Endodermal cell (in vitro differentiated cells): Measurements from ENCODE around the gene MBD5. TPM values are rescaled to one million over a fixed set of nuclear protein-coding genes. Genes with fewer than 3 reads are reported as not detected.

Experiments used
- DNase-seq: peaks from one replicate; pipeline ENCODE4 v3.0.0-alpha.2; 2017
- H3K27ac ChIP-seq: 2 replicates; pipeline ENCODE4 v1.5.1; 2013; ENCODE audit warnings: mild to moderate bottlenecking, low read depth, low read length, moderate library complexity
- H3K27me3 ChIP-seq: 2 replicates; pipeline ENCODE4 v1.6.1; 2013; ENCODE audit warnings: mild to moderate bottlenecking, low read length, moderate library complexity; ENCODE audit not compliant: insufficient read depth, control insufficient read depth, poor library complexity, severe bottlenecking
- H3K36me3 ChIP-seq: 2 replicates; pipeline ENCODE4 v1.7.0; 2013; ENCODE audit warnings: mild to moderate bottlenecking, low read length, moderate library complexity; ENCODE audit not compliant: control insufficient read depth, insufficient read depth
- H3K4me1 ChIP-seq: one replicate; pipeline ENCODE4 v1.7.0; 2013; ENCODE audit warnings: low read length; ENCODE audit not compliant: control insufficient read depth, insufficient read depth
- H3K4me3 ChIP-seq: 2 replicates; pipeline ENCODE4 v1.5.1; 2013; ENCODE audit warnings: mild to moderate bottlenecking, low read length, moderate library complexity
- H3K9ac ChIP-seq: 2 replicates; pipeline ENCODE4 v1.6.1; 2013; ENCODE audit warnings: mild to moderate bottlenecking, low read length, moderate library complexity; ENCODE audit not compliant: poor library complexity, severe bottlenecking; ENCODE audit errors: extremely low read depth
- H3K9me3 ChIP-seq: 2 replicates; pipeline ENCODE4 v1.6.1; 2013; ENCODE audit warnings: mild to moderate bottlenecking, low read length, moderate library complexity; ENCODE audit not compliant: control insufficient read depth
- H3K27ac Mint-ChIP-seq: 2 replicates; pipeline ENCODE4 v1.8.0; 2020; ENCODE audit warnings: mixed read lengths
- H3K27me3 Mint-ChIP-seq: 2 replicates; pipeline ENCODE4 v1.8.0; 2021; ENCODE audit warnings: mild to moderate bottlenecking, mixed read lengths; ENCODE audit not compliant: insufficient read depth
- H3K36me3 Mint-ChIP-seq: 2 replicates; pipeline ENCODE4 v1.8.0; 2020; ENCODE audit warnings: low read depth, mixed read lengths
- H3K4me1 Mint-ChIP-seq: 2 replicates; pipeline ENCODE4 v1.8.0; 2020; ENCODE audit warnings: mixed read lengths
- H3K4me3 Mint-ChIP-seq: 2 replicates; pipeline ENCODE4 v1.8.0; 2020; ENCODE audit warnings: mild to moderate bottlenecking, moderate library complexity, mixed read lengths
- H3K9me3 Mint-ChIP-seq: 2 replicates; pipeline ENCODE4 v1.8.0; 2020; ENCODE audit warnings: mild to moderate bottlenecking, mixed read lengths
- CTCF ChIP-seq: fragments of 200-600 bp; sonication (generic); conservative IDR thresholded peaks from 2 replicates; pipeline ENCODE4 v1.5.0; 2021; ENCODE audit warnings: antibody characterized with exemption, mild to moderate bottlenecking
- WGBS, 2 experiments: methylation state at CpG; one replicate each; pipeline versions ENCODE4 v1.1.5 to v1.1.7; 2013; ENCODE audit warnings: missing lambda C conversion rate in 2 of 2, mixed read lengths in 1 of 2; ENCODE audit not compliant: insufficient coverage in 1 of 2, insufficient read length in 1 of 2; 5-methylcytosine and 5-hydroxymethylcytosine counted together
- total RNA-seq, 2 donors: library from RNA; stranded (reverse); fragmentation: NEBNext Ultra II Directional in 1 of 2; extraction: Animal tissue kit (Norgen Biotek cat#: 25700) in 1 of 2; gene quantifications; 2 replicates in 1 of 2; 3 replicates in 1 of 2; pipeline ENCODE4 v1.2.1, GENCODE V29; 2021

Gene MBD5
- total RNA-seq, 2 donors from 2014 or later: 49.1 to 55.7 TPM

GRCh38 chr2:148508878-148509287, 488.0 kb downstream of the MBD5 start:
- Histone ChIP-seq H3K4me1 (no peaks in the 10 kb centered on the region), H3K9ac (no peak overlapping the region), H3K27ac (no peak overlapping the region), H3K4me3 (no peak overlapping the region), H3K36me3 (no peaks in the 10 kb centered on the region), H3K9me3 (no peaks in the 10 kb centered on the region), H3K27me3 (no peaks in the 10 kb centered on the region)
- Mint-ChIP-seq H3K4me1 (peaks cover 13% of the 10 kb centered on the region), H3K4me3 (peak overlapping the region; percentile 32), H3K36me3 (no peaks in the 10 kb centered on the region), H3K27ac (no peak overlapping the region), H3K9me3 (no peaks in the 10 kb centered on the region), H3K27me3 (peaks cover 2% of the 10 kb centered on the region)
- no peak for TF ChIP-seq CTCF
- 90 to 95% methylated on average over 2 to 3 of the region's 3 CpGs for WGBS, 2 experiments
- DNase-seq: no peak

GRCh38 chr2:148509288-148509902, 488.5 kb downstream of the MBD5 start:
- no peaks in the 10 kb centered on the region for H3K36me3 ChIP-seq
- no peaks in the 10 kb centered on the region for H3K4me1 ChIP-seq
- H3K27me3 ChIP-seq: no peaks in the 10 kb centered on the region
- H3K36me3 Mint-ChIP-seq: no peaks in the 10 kb centered on the region
- no peaks in the 10 kb centered on the region for H3K9me3 Mint-ChIP-seq
- no peak overlapping the region for H3K9ac ChIP-seq
- H3K4me3 ChIP-seq: no peak overlapping the region
- no peak overlapping the region for H3K27ac ChIP-seq
- H3K9me3 ChIP-seq: no peaks in the 10 kb centered on the region
- 27 to 53% methylated on average over 7 to 14 of the region's 14 CpGs for WGBS, 2 experiments
- peak; percentile 96 for TF ChIP-seq CTCF
- DNase-seq: peak; percentile 98
- peaks cover 2% of the 10 kb centered on the region for H3K27me3 Mint-ChIP-seq
- peak overlapping the region; percentile 32 for H3K4me3 Mint-ChIP-seq
- peaks cover 13% of the 10 kb centered on the region for H3K4me1 Mint-ChIP-seq
- no peak overlapping the region for H3K27ac Mint-ChIP-seq

- no peak overlapping the region for H3K27ac ChIP-seq
- no peaks in the 10 kb centered on the region for H3K4me1 ChIP-seq
- H3K9ac ChIP-seq: no peak overlapping the region
- H3K4me1 Mint-ChIP-seq: peaks cover 13% of the 10 kb centered on the region
- no peaks in the 10 kb centered on the region for H3K9me3 ChIP-seq
- WGBS, 2 experiments: 89 to 92% methylated on average over 3 of the region's 3 CpGs
- H3K36me3 ChIP-seq: no peaks in the 10 kb centered on the region
- no peak overlapping the region for H3K27ac Mint-ChIP-seq
- H3K36me3 Mint-ChIP-seq: no peaks in the 10 kb centered on the region
- H3K27me3 ChIP-seq: no peaks in the 10 kb centered on the region
- TF ChIP-seq CTCF: no peak
- no peak overlapping the region for H3K4me3 Mint-ChIP-seq
- no peak for DNase-seq
- H3K4me3 ChIP-seq: no peak overlapping the region
- H3K9me3 Mint-ChIP-seq: no peaks in the 10 kb centered on the region
- no peaks in the 10 kb centered on the region for H3K27me3 Mint-ChIP-seq
These were observed 491.0 kb downstream of the MBD5 start for GRCh38 chr2:148511883-148512282.
